ENCODE measurements around the gene TRIM13.

TRIM13 gene

GRCh38 chr13:49956131-49956530 lies 40.7 kb upstream of the TRIM13 start:
- peak overlapping the region; percentile 55 for H3K27ac ChIP-seq
- H3K27me3 ChIP-seq = no peaks in the 10 kb centered on the region
- H3K4me1 ChIP-seq (ENCODE audit: control insufficient read depth in 1 of 2, insufficient read depth in 1 of 2, low read depth in 1 of 2, low read length in 1 of 2) = peaks cover 6% of the 10 kb centered on the region in 2 experiments
- no peak overlapping the region for H3K4me3 ChIP-seq (ENCODE audit: low read depth in 1 of 2, low read length in 1 of 2)
- no peaks in the 10 kb centered on the region for H3K9me3 ChIP-seq
- no peaks in the 10 kb centered on the region for H3K36me3 ChIP-seq
- TF ChIP-seq CTCF (IDR thresholded peaks at IDR 0.05) = no peak

DNA sequence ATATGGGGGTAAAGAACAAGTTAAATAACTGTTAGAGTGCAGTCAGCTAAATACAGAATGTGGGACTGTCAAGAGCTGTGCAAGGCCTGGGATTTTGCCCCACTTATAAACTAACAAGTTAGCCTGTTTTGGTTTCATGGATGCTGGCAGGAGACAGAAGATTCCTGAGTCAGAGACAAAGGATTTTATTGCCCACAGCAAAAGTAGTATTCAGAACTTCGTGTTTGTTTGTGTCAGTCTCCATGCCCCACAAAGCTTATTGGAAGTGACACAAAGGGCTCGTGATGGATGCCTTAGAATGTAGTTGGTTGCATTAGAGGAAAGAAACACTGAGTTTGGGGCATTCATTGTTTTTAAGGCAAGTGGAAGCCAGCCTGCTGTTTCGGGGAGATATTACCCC lies 38.5 kb upstream of the TRIM13 start:
- no peaks in the 10 kb centered on the region for H3K36me3 ChIP-seq
- H3K4me3 ChIP-seq (ENCODE audit: low read depth in 1 of 2, low read length in 1 of 2) = no peak overlapping the region
- peak overlapping the region; percentile 32 for H3K27ac ChIP-seq
- H3K9me3 ChIP-seq = no peaks in the 10 kb centered on the region
- peaks cover 6% of the 10 kb centered on the region in 2 experiments for H3K4me1 ChIP-seq (ENCODE audit: control insufficient read depth in 1 of 2, insufficient read depth in 1 of 2, low read depth in 1 of 2, low read length in 1 of 2)
- H3K27me3 ChIP-seq = no peaks in the 10 kb centered on the region
- no peak for TF ChIP-seq CTCF (IDR thresholded peaks at IDR 0.05)

GRCh38 chr13:49967456-49967855 lies 29.4 kb upstream of the TRIM13 start:
- Histone ChIP-seq H3K27me3 (no peaks in the 10 kb centered on the region), H3K9me3 (no peaks in the 10 kb centered on the region), H3K4me1 (ENCODE audit: control insufficient read depth in 1 of 2, insufficient read depth in 1 of 2, low read depth in 1 of 2, low read length in 1 of 2) (no peaks in the 10 kb centered on the region), H3K27ac (no peak overlapping the region), H3K4me3 (ENCODE audit: low read depth in 1 of 2, low read length in 1 of 2) (no peak overlapping the region), H3K36me3 (peaks cover 11% of the 10 kb centered on the region)
- no peak for TF ChIP-seq CTCF (IDR thresholded peaks at IDR 0.05)

GRCh38 chr13:49972709-49973108 lies 24.1 kb upstream of the TRIM13 start:
- Histone ChIP-seq H3K9me3 (no peaks in the 10 kb centered on the region), H3K36me3 (peaks cover 26% of the 10 kb centered on the region), H3K27me3 (no peaks in the 10 kb centered on the region), H3K4me1 (ENCODE audit: control insufficient read depth in 1 of 2, insufficient read depth in 1 of 2, low read depth in 1 of 2, low read length in 1 of 2) (peaks cover 0 to 6% of the 10 kb centered on the region in 2 experiments), H3K4me3 (ENCODE audit: low read depth in 1 of 2, low read length in 1 of 2) (no peak overlapping the region), H3K27ac (no peak overlapping the region)
- TF ChIP-seq CTCF (IDR thresholded peaks at IDR 0.05) = no peak

DNA sequence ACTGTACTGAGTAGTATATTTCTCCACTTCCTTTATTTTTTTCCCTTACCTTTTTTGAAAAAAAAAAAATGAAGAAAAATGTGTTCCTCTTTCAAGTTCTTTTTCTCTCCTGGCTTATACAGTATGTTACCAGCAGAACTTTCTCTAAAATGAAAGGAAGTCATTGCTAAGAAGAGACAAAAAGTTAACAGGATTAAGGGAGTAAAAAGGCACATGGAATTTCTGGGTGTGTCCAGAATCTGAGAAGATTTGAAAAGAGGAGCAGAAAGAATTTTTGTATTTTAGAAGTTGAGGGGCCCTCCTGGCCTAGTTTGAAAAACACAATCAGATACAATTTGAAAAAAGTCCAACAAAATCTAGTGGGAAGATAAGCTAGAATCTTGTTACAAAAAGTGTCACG lies 21.0 kb upstream of the TRIM13 start:
- H3K36me3 ChIP-seq = peaks cover 20% of the 10 kb centered on the region

More for the DNA sequence above, 21.0 kb upstream of the TRIM13 start:
- no peak overlapping the region for H3K4me3 ChIP-seq (ENCODE audit: low read depth in 1 of 2, low read length in 1 of 2)
- no peaks in the 10 kb centered on the region for H3K9me3 ChIP-seq
- no peak overlapping the region for H3K27ac ChIP-seq
- no peaks in the 10 kb centered on the region for H3K27me3 ChIP-seq
- no peak for TF ChIP-seq CTCF (IDR thresholded peaks at IDR 0.05)
- H3K4me1 ChIP-seq (ENCODE audit: control insufficient read depth in 1 of 2, insufficient read depth in 1 of 2, low read depth in 1 of 2, low read length in 1 of 2) = peaks cover 0 to 6% of the 10 kb centered on the region in 2 experiments
